A673 (cell line): ENCODE data around the gene KRT14. TPM values are rescaled to one million over a fixed set of nuclear protein-coding genes. Genes with fewer than 3 reads are reported as not detected.

ENCODE experiments used
- BruUV-seq: library from RNA; stranded (reverse); fragments of 400-500 nt; replicated peaks from 2 replicates; lab custom pipeline; 2021; lab: Mats Ljungman, UMichigan
- CTCF ChIA-PET: fragments of 300-600 bp; sonication (Branson Sonifier 250); formaldehyde crosslinking; loops from one replicate; lab custom pipeline; 2022; ENCODE audit warnings: antibody characterized with exemption; lab: Charles Lee
- POLR2A ChIA-PET: fragments of 300-600 bp; sonication (Branson Sonifier 250); formaldehyde crosslinking; loops from one replicate; lab custom pipeline; 2022; ENCODE audit warnings: antibody characterized with exemption; ENCODE audit not compliant: low non-redundant PET; lab: Charles Lee
- DNase-seq: peaks from one replicate; pipeline ENCODE4 v3.0.0-alpha.2; 2015; ENCODE audit warnings: low spot score
- H3K27ac ChIP-seq: fragments of 200-600 bp; sonication (generic); 2 replicates; pipeline ENCODE4 v1.5.1; 2016; ENCODE audit warnings: mixed run types, low read depth, mild to moderate bottlenecking, mixed read lengths, antibody characterized with exemption, low read length; ENCODE audit not compliant: poor library complexity, severe bottlenecking
- H3K27me3 ChIP-seq: fragments of 200-600 bp; sonication (generic); replicated peaks from 2 replicates; pipeline ENCODE4 v1.6.1; 2017; ENCODE audit warnings: mixed run types, low read depth, mild to moderate bottlenecking, mixed read lengths, antibody characterized with exemption, low read length; ENCODE audit not compliant: insufficient read depth, poor library complexity
- H3K36me3 ChIP-seq: fragments of 200-600 bp; sonication (generic); 2 replicates; pipeline ENCODE4 v1.6.1; 2016; ENCODE audit warnings: mixed run types, mild to moderate bottlenecking, mixed read lengths, antibody characterized with exemption, low read length; ENCODE audit not compliant: insufficient read depth, poor library complexity, severe bottlenecking
- H3K4me1 ChIP-seq: fragments of 200-600 bp; sonication (generic); 2 replicates; pipeline ENCODE4 v1.6.1; 2017; ENCODE audit warnings: mixed run types, mild to moderate bottlenecking, mixed read lengths, antibody characterized with exemption, low read length; ENCODE audit not compliant: insufficient read depth, poor library complexity, severe bottlenecking
- H3K4me3 ChIP-seq: fragments of 200-600 bp; sonication (generic); 2 replicates; pipeline ENCODE4 v1.5.1; 2016; ENCODE audit warnings: low read depth, mixed run types, mild to moderate bottlenecking, mixed read lengths, low read length; ENCODE audit not compliant: poor library complexity, severe bottlenecking
- H3K9me3 ChIP-seq: fragments of 200-600 bp; sonication (generic); 2 replicates; pipeline ENCODE4 v1.6.1; 2016; ENCODE audit warnings: mixed run types, low read depth, mild to moderate bottlenecking, mixed read lengths, antibody characterized with exemption, low read length; ENCODE audit not compliant: poor library complexity, severe bottlenecking
- CTCF ChIP-seq: fragments of 300-800, 200-600 bp; sonication (generic); conservative IDR thresholded peaks from 2 replicates; pipeline ENCODE4 v1.5.1; 2017; ENCODE audit warnings: low read depth, mild to moderate bottlenecking, antibody characterized with exemption, low read length, moderate library complexity, mixed read lengths
- EZH2 ChIP-seq: fragments of 200-600 bp; sonication (generic); IDR thresholded peaks from 2 replicates; pipeline ENCODE4 v1.6.1; 2017; ENCODE audit warnings: borderline replicate concordance, low read depth, mild to moderate bottlenecking, mixed read lengths, antibody characterized with exemption, low read length; ENCODE audit not compliant: poor library complexity, severe bottlenecking
- intact Hi-C: fragments of 100-400 bp; cut with micrococcal nuclease; formaldehyde crosslinking; loops from one replicate; pipeline ENCODE4 v1.10.0; 2022; ENCODE audit not compliant: unreplicated experiment
- total RNA-seq: library from RNA; stranded (reverse); gene quantifications from 2 replicates; pipeline ENCODE4 v1.2.3, GENCODE V29; 2021

KRT14 gene
- total RNA-seq, 1 experiment from 2014 or later = not detected

GRCh38 chr17:41571561-41572434, 14.9 kb downstream of the KRT14 start, which contains the start of gene KRT9:
KRT9 (minus strand) TSS chr17:41572059; CDS start chr17:41571992, 67 bp downstream.
- Histone ChIP-seq H3K4me3 (no peak within 1 kb of the TSS), H3K27me3 (no peaks in the 10 kb centered on the region), H3K27ac (no peak within 1 kb of the TSS), H3K9me3 (no peaks in the 10 kb centered on the region), H3K36me3 (no peaks in the 10 kb centered on the region), H3K4me1 (no peaks in the 10 kb centered on the region)
- BruUV-seq = no TSS peak
- intact Hi-C loops = no loop called here
- TF ChIP-seq CTCF = no peak
- no peak for TF ChIP-seq EZH2
- DNase-seq = no peak
- CTCF ChIA-PET = no interaction called here
- POLR2A ChIA-PET = no interaction called here

GRCh38 chr17:41567317-41567716, 19.4 kb downstream of the KRT14 start:
- ChIA-PET CTCF (no interaction called here), POLR2A (no interaction called here)
- no TSS peak for BruUV-seq
- Histone ChIP-seq H3K27ac (no peak overlapping the region), H3K27me3 (no peaks in the 10 kb centered on the region), H3K36me3 (no peaks in the 10 kb centered on the region), H3K4me1 (no peaks in the 10 kb centered on the region), H3K9me3 (no peaks in the 10 kb centered on the region), H3K4me3 (no peak overlapping the region)
- intact Hi-C loops = no loop called here
- no peak for DNase-seq
- TF ChIP-seq EZH2 (no peak), CTCF (no peak)

GRCh38 chr17:41565338-41565737, 21.4 kb downstream of the KRT14 start:
- Histone ChIP-seq H3K36me3 (no peaks in the 10 kb centered on the region), H3K9me3 (no peaks in the 10 kb centered on the region), H3K27ac (no peak overlapping the region), H3K4me3 (no peak overlapping the region), H3K4me1 (no peaks in the 10 kb centered on the region), H3K27me3 (no peaks in the 10 kb centered on the region)
- no peak for DNase-seq
- BruUV-seq = no TSS peak
- intact Hi-C loops = no loop called here
- TF ChIP-seq CTCF (no peak), EZH2 (no peak)
- ChIA-PET CTCF (no interaction called here), POLR2A (no interaction called here)
